GM12892 (cell line): Measurements from ENCODE around the gene EEF1AKMT3.
A peak's percentile ranks its signal among the peaks of the same experiment; 100 is the strongest.

ENCODE experiments used
- DNase-seq: peaks from one replicate; pipeline ENCODE4 v3.0.0; 2011; ENCODE audit not compliant: insufficient read length
- FAIRE-seq: peaks from 2 replicates; lab custom pipeline; 2011; peaks lifted over from hg19 to GRCh38; lab: Jason Lieb, UNC
- POLR2A ChIP-seq: IDR thresholded peaks from 2 replicates; pipeline ENCODE4 v1.6.1; 2011; ENCODE audit warnings: low read depth, low read length, control low read depth
- POLR2AphosphoS5 ChIP-seq: IDR thresholded peaks from 2 replicates; pipeline ENCODE4 v1.6.1; 2011; ENCODE audit warnings: low read depth, low read length, control low read depth
- TAF1 ChIP-seq: IDR thresholded peaks from 2 replicates; pipeline ENCODE4 v1.6.1; 2011; ENCODE audit warnings: low read depth, mild to moderate bottlenecking, control low read depth, low read length, borderline replicate concordance

EEF1AKMT3 gene

GRCh38 chr12:57744777-57745484 is 27.5 kb upstream of the EEF1AKMT3 start, which contains the start of gene TSPAN31:
TSPAN31 (plus strand) TSS chr12:57745039; CDS start chr12:57745155, 116 bp downstream.
- peak; percentile 37; the same call in 1 of the 2 replicates for TF ChIP-seq TAF1
- TF ChIP-seq POLR2AphosphoS5: peak; percentile 58
- TF ChIP-seq POLR2A: peak; percentile 69
- FAIRE-seq: peak; percentile 96
- DNase-seq: peak; percentile 84

- FAIRE-seq (no peak), DNase-seq (no peak)
- peak; percentile 30; the same call in 1 of the 2 replicates for TF ChIP-seq POLR2A
- no peak for TF ChIP-seq TAF1
- TF ChIP-seq POLR2AphosphoS5: peak; percentile 55; the same call in 1 of the 2 replicates
These were observed 26.9 kb upstream of the EEF1AKMT3 start for GRCh38 chr12:57745485-57745881.

- DNase-seq (no peak), FAIRE-seq (no peak)
- TF ChIP-seq POLR2AphosphoS5 (no peak), POLR2A (no peak), TAF1 (no peak)
These were observed 26.4 kb upstream of the EEF1AKMT3 start for GRCh38 chr12:57746025-57746424.

- no peak for TF ChIP-seq POLR2AphosphoS5
- no peak for TF ChIP-seq POLR2A
- TF ChIP-seq TAF1: no peak
- DNase-seq (no peak), FAIRE-seq (no peak)
These were observed 23.4 kb upstream of the EEF1AKMT3 start for GRCh38 chr12:57749061-57749460.

GRCh38 chr12:57750561-57751431 is 21.6 kb upstream of the EEF1AKMT3 start:
- FAIRE-seq: no peak
- TF ChIP-seq POLR2A: no peak; the same call in 1 of the 2 replicates
- no peak for TF ChIP-seq TAF1
- no peak for TF ChIP-seq POLR2AphosphoS5
- DNase-seq: no peak

- DNase-seq (no peak), FAIRE-seq (no peak)
- no peak for TF ChIP-seq POLR2AphosphoS5
- no peak for TF ChIP-seq TAF1
- TF ChIP-seq POLR2A: no peak
These were observed 21.0 kb upstream of the EEF1AKMT3 start for GRCh38 chr12:57751432-57751787.

- FAIRE-seq: peak; percentile 99
These were observed 20.4 kb upstream of the EEF1AKMT3 start, which contains the start of gene CDK4 for GRCh38 chr12:57751788-57752667. CDK4 (minus strand) TSS chr12:57752310; CDS start chr12:57751717, 593 bp downstream.

GRCh38 chr12:57752668-57753000 is 19.8 kb upstream of the EEF1AKMT3 start:
- no peak for DNase-seq
- FAIRE-seq: no peak
- no peak for TF ChIP-seq POLR2A
- no peak for TF ChIP-seq POLR2AphosphoS5
- no peak for TF ChIP-seq TAF1

More at GRCh38 chr12:57751788-57752667, 20.4 kb upstream of the EEF1AKMT3 start, which contains the start of gene CDK4:
- peak; percentile 73 for TF ChIP-seq POLR2AphosphoS5
- TF ChIP-seq POLR2A: peak; percentile 85
- TF ChIP-seq TAF1: peak; percentile 58; the same call in 1 of the 2 replicates
- DNase-seq: peak; percentile 92

- DNase-seq (no peak), FAIRE-seq (no peak)
- TF ChIP-seq POLR2AphosphoS5 (no peak), POLR2A (no peak), TAF1 (no peak)
These were observed 18.6 kb upstream of the EEF1AKMT3 start for GRCh38 chr12:57753756-57754337.

- no peak for TF ChIP-seq POLR2A
- no peak for TF ChIP-seq POLR2AphosphoS5
- no peak for TF ChIP-seq TAF1
- FAIRE-seq: peak; percentile 86
- DNase-seq: peak; percentile 73
These were observed 17.8 kb upstream of the EEF1AKMT3 start, which contains the start of gene MARCHF9 for GRCh38 chr12:57754411-57755193. MARCHF9 (plus strand) TSS chr12:57755103; CDS start chr12:57755529, 426 bp downstream.
